NCI-H526 treated with DMSO at 0.1 percent for 48 hours (cell line): ENCODE data around the gene MLPH.

ENCODE experiments used
- DNase-seq: peaks from one replicate; lab custom pipeline; 2025; lab: John Stamatoyannopoulos, UW

Gene MLPH

GRCh38 chr2:237486819-237487448 lies at the start of gene MLPH:
Gene MLPH, plus strand, starts transcription at chr2:237487251. Its CDS starts 6,176 bp downstream, at chr2:237493427.
- DNase-seq = no peak

GRCh38 chr2:237437566-237437965 lies 49.5 kb upstream of the MLPH start:
- no peak for DNase-seq

- DNase-seq = no peak
Observed at GRCh38 chr2:237438080-237438940, 48.7 kb upstream of the MLPH start.

GRCh38 chr2:237440819-237441281 lies 46.2 kb upstream of the MLPH start:
- DNase-seq = no peak

- no peak for DNase-seq
Observed at GRCh38 chr2:237441605-237442274, 45.3 kb upstream of the MLPH start.

- DNase-seq = no peak
Observed at GRCh38 chr2:237444071-237444470, 43.0 kb upstream of the MLPH start.

- no peak for DNase-seq
Observed at GRCh38 chr2:237445611-237446337, 41.3 kb upstream of the MLPH start.

- no peak for DNase-seq
Observed at GRCh38 chr2:237446338-237446665, 40.7 kb upstream of the MLPH start.

GRCh38 chr2:237447496-237447895 lies 39.6 kb upstream of the MLPH start:
- DNase-seq = no peak

GRCh38 chr2:237448171-237448570 lies 38.9 kb upstream of the MLPH start:
- no peak for DNase-seq

GRCh38 chr2:237448626-237449025 lies 38.4 kb upstream of the MLPH start:
- no peak for DNase-seq

- no peak for DNase-seq
Observed at GRCh38 chr2:237449193-237449881, 37.7 kb upstream of the MLPH start.

- no peak for DNase-seq
Observed at GRCh38 chr2:237450108-237450507, 36.9 kb upstream of the MLPH start.

- DNase-seq = no peak
Observed at GRCh38 chr2:237450583-237450982, 36.5 kb upstream of the MLPH start.

- DNase-seq = no peak
Observed at GRCh38 chr2:237451643-237452469, 35.2 kb upstream of the MLPH start.

GRCh38 chr2:237452861-237453260 lies 34.2 kb upstream of the MLPH start:
- no peak for DNase-seq

- DNase-seq = no peak
Observed at GRCh38 chr2:237453671-237454070, 33.4 kb upstream of the MLPH start.

- DNase-seq = no peak
Observed at GRCh38 chr2:237455764-237456163, 31.3 kb upstream of the MLPH start.

GRCh38 chr2:237456200-237456843 lies 30.7 kb upstream of the MLPH start:
- no peak for DNase-seq

- DNase-seq = no peak
Observed at GRCh38 chr2:237457388-237457941, 29.6 kb upstream of the MLPH start.
